ENCODE data around the gene MRPL21. TPM values are rescaled to one million over a fixed set of nuclear protein-coding genes. Genes with fewer than 3 reads are reported as not detected.

MRPL21 gene
- polyA plus RNA-seq, 1 donor (not counting 4 experiments of a cell fraction or from before 2014, with no cell fraction given) = 120 TPM

DNA sequence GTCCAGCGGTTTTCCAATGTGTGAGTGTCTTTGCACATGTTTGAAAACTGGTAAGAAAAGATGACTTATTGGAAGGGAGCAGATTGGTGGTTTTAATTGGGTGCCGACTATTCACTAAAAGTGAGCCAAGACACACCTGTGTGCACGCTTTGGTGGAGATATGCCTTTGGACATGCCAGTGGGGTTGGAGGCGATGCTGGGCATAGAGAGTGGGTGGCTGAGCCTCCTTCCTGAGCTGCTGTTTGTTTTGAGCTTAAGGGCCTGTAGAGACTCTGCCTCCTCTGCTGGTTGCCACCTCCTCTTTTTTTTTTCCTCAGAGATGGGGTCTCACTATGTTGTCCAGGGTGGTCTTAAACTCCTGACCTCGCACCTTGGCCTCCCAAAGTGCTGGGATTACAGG is 9.6 kb upstream of the MRPL21 start:
- Histone ChIP-seq H4K20me1 (ENCODE audit: control insufficient read depth, extremely low read depth, insufficient read depth, low read length) (no peaks in the 10 kb centered on the region), H3K9me3 (ENCODE audit: control insufficient read depth, low read depth, low read length) (no peaks in the 10 kb centered on the region), H3K9ac (ENCODE audit: control insufficient read depth, extremely low read depth, insufficient read depth, low read length) (no peak overlapping the region), H3K27me3 (ENCODE audit: control insufficient read depth, extremely low read depth, insufficient read depth, low read length) (no peaks in the 10 kb centered on the region), H3K4me3 (ENCODE audit: control insufficient read depth in 2 of 3, extremely low read depth in 1 of 3, insufficient read depth in 2 of 3, low read depth in 1 of 3, low read length in 3 of 3) (no peak overlapping the region), H3K4me1 (ENCODE audit: control insufficient read depth, extremely low read depth, insufficient read depth, low read length) (no peaks in the 10 kb centered on the region), H3K4me2 (ENCODE audit: control insufficient read depth, extremely low read depth, insufficient read depth, low read depth, low read length) (no peak overlapping the region), H3K36me3 (ENCODE audit: control insufficient read depth in 2 of 2, extremely low read depth in 1 of 2, insufficient read depth in 2 of 2, low read length in 2 of 2) (peaks cover 28 to 33% of the 10 kb centered on the region in 2 experiments), H2AFZ (ENCODE audit: control insufficient read depth, low read length) (no peak overlapping the region), H3K79me2 (ENCODE audit: control insufficient read depth, insufficient read depth, low read length) (no peaks in the 10 kb centered on the region), H3K9me1 (ENCODE audit: control insufficient read depth, extremely low read depth, insufficient read depth, low read length) (no peaks in the 10 kb centered on the region), H3K27ac (ENCODE audit: control insufficient read depth, insufficient read depth, low read length) (no peak overlapping the region)
- no peak for FAIRE-seq
- TF ChIP-seq, protein P1, sequence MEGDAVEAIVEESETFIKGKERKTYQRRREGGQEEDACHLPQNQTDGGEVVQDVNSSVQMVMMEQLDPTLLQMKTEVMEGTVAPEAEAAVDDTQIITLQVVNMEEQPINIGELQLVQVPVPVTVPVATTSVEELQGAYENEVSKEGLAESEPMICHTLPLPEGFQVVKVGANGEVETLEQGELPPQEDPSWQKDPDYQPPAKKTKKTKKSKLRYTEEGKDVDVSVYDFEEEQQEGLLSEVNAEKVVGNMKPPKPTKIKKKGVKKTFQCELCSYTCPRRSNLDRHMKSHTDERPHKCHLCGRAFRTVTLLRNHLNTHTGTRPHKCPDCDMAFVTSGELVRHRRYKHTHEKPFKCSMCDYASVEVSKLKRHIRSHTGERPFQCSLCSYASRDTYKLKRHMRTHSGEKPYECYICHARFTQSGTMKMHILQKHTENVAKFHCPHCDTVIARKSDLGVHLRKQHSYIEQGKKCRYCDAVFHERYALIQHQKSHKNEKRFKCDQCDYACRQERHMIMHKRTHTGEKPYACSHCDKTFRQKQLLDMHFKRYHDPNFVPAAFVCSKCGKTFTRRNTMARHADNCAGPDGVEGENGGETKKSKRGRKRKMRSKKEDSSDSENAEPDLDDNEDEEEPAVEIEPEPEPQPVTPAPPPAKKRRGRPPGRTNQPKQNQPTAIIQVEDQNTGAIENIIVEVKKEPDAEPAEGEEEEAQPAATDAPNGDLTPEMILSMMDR (optimal IDR thresholded peaks at IDR 0.05 in 1 of 3, IDR thresholded peaks at IDR 0.05 in 1 of 3, conservative IDR thresholded peaks at IDR 0.05 in 1 of 3; ENCODE audit: extremely low read depth in 1 of 3, insufficient read depth in 2 of 3, low read length in 3 of 3) = no peak
- TF ChIP-seq EZH2 (IDR thresholded peaks at IDR 0.05; ENCODE audit: low read length) = no peak
- dilution Hi-C loops (cut with MboI; ENCODE audit: extremely low pct_ligation_motif_present, low sequenced_read_pairs) = no loop called here
- DNase-seq (ENCODE audit: low read depth, low spot score) = no peak

DNA sequence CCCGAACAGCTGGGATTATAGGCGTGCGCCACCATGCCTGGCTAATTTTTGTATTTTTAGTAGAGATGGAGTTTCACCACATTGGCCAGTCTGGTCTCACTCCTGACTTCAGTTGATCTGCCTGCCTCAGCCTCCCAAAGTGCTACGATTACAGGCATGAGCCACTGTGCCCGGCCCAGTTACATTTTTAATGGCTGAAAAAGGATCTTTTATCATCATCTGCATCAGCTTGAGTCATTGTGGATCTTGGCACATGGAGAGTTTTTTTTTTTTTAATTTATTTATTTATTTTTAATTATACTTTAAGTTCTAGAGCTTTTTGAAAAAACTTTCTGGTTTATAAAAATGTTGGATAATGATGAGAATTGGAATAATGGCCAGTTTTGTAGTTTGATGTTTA is 8.6 kb upstream of the MRPL21 start:
- no peak overlapping the region for H2AFZ ChIP-seq (ENCODE audit: control insufficient read depth, low read length)
- H3K4me1 ChIP-seq (ENCODE audit: control insufficient read depth, extremely low read depth, insufficient read depth, low read length) = no peaks in the 10 kb centered on the region
- DNase-seq (ENCODE audit: low read depth, low spot score) (no peak), FAIRE-seq (no peak)
- H3K4me3 ChIP-seq (ENCODE audit: control insufficient read depth in 2 of 3, extremely low read depth in 1 of 3, insufficient read depth in 2 of 3, low read depth in 1 of 3, low read length in 3 of 3) = no peak overlapping the region
- H3K79me2 ChIP-seq (ENCODE audit: control insufficient read depth, insufficient read depth, low read length) = no peaks in the 10 kb centered on the region
- H3K9ac ChIP-seq (ENCODE audit: control insufficient read depth, extremely low read depth, insufficient read depth, low read length) = no peak overlapping the region
- H3K27ac ChIP-seq (ENCODE audit: control insufficient read depth, insufficient read depth, low read length) = no peak overlapping the region
- no peak overlapping the region for H3K4me2 ChIP-seq (ENCODE audit: control insufficient read depth, extremely low read depth, insufficient read depth, low read depth, low read length)
- peaks cover 23 to 33% of the 10 kb centered on the region in 2 experiments for H3K36me3 ChIP-seq (ENCODE audit: control insufficient read depth in 2 of 2, extremely low read depth in 1 of 2, insufficient read depth in 2 of 2, low read length in 2 of 2)
- no peak for TF ChIP-seq EZH2 (IDR thresholded peaks at IDR 0.05; ENCODE audit: low read length)
- TF ChIP-seq, protein P1 (optimal IDR thresholded peaks at IDR 0.05 in 1 of 3, IDR thresholded peaks at IDR 0.05 in 1 of 3, conservative IDR thresholded peaks at IDR 0.05 in 1 of 3; ENCODE audit: extremely low read depth in 1 of 3, insufficient read depth in 2 of 3, low read length in 3 of 3) = no peak
- no peaks in the 10 kb centered on the region for H3K9me1 ChIP-seq (ENCODE audit: control insufficient read depth, extremely low read depth, insufficient read depth, low read length)
- no peaks in the 10 kb centered on the region for H3K9me3 ChIP-seq (ENCODE audit: control insufficient read depth, low read depth, low read length)
- no peaks in the 10 kb centered on the region for H3K27me3 ChIP-seq (ENCODE audit: control insufficient read depth, extremely low read depth, insufficient read depth, low read length)
- no peaks in the 10 kb centered on the region for H4K20me1 ChIP-seq (ENCODE audit: control insufficient read depth, extremely low read depth, insufficient read depth, low read length)
- dilution Hi-C loops (cut with MboI; ENCODE audit: extremely low pct_ligation_motif_present, low sequenced_read_pairs) = no loop called here

Data from keratinocyte (primary cell).